Mammary epithelial cell (primary cell): ENCODE data around the gene GRPEL1.

Experiments used
- CTCF ChIP-seq, 2 donors: IDR thresholded peaks in 1 of 2; conservative IDR thresholded peaks in 1 of 2; 2 replicates each; pipeline ENCODE4 v1.5.1; 2011 to 2012; ENCODE audit warnings: inconsistent platforms in 2 of 2, low read length in 2 of 2, mild to moderate bottlenecking in 2 of 2, control low read depth in 1 of 2, low read depth in 1 of 2; ENCODE audit not compliant: insufficient read depth in 1 of 2; ENCODE audit errors: extremely low read depth in 1 of 2
- EZH2 ChIP-seq: IDR thresholded peaks from 2 replicates; pipeline ENCODE4 v1.6.1; 2012; ENCODE audit warnings: low read length, inconsistent platforms, borderline replicate concordance

- TF ChIP-seq CTCF (conservative IDR thresholded peaks at IDR 0.05 in 1 of 2, IDR thresholded peaks at IDR 0.05 in 1 of 2; ENCODE audit: extremely low read depth in 1 of 2, insufficient read depth in 1 of 2, low read depth in 1 of 2, low read length in 2 of 2) (no peak), EZH2 (no peak)
Measured at GRCh38 chr4:7023901-7024300, 44.0 kb downstream of the GRPEL1 start.
